ENCODE data around the gene AFP.

Gene AFP

DNA sequence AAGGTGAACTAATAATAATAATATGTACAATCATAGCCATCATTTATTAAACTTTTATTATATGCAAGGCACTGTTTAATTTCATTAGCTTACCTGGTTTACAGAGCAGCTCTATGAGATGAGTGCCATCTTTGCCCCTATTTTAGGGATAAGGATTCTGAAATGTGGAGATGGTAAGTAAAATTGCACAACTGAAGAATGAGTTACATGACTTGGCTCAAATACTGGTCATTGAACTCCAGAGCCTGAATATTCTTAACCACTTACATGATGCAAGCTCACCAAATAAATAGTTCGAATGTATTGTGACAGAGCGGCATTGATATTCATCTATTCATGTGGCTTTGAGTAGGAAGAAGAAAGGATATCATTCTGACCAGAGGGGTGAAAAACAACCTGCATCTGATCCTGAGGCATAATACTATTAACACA is 20.2 kb upstream of the AFP start:
- no peak for DNase-seq

DNA sequence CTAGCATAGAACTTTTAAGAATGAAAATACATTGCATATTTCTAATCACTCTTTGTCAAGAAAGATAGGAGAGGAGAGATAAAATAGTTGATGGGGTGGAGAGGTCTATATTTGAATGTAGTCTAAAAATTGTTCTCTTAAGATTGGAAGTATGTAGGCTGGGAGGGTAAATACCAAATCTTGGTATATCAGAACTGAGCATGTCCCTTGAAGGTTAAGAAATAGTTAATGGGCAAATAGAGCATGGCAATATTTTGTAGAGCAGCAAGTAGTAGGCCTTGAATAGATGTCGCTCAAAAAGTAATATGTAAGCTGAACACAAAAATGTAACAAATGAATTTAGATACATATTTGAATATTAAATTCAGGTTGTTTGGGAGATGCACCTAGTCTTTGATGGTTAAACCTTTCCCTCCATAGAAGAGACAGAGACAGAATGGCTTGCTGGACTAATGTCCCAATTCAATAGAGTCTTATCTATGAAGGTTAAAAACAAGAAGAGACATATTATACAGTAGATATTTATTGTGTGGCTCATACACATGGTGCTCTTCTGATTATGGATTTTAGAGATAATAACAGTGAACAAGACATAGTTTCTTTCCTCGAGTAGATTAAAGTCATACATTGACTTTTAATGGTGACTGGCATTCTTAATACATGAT is 19.5 kb upstream of the AFP start:
- DNase-seq, result no peak

DNA sequence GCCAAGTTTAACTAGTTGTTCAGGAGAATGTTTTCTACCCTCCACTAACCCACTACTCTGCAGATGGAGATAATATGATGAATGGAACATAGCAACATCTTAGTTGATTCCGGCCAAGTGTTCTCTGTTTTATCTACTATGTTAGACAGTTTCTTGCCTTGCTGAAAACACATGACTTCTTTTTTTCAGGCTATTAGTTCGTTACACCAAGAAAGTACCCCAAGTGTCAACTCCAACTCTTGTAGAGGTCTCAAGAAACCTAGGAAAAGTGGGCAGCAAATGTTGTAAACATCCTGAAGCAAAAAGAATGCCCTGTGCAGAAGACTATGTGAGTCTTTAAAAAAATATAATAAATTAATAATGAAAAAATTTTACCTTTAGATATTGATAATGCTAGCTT is 18.7 kb upstream of the AFP start:
- DNase-seq, result no peak

DNA sequence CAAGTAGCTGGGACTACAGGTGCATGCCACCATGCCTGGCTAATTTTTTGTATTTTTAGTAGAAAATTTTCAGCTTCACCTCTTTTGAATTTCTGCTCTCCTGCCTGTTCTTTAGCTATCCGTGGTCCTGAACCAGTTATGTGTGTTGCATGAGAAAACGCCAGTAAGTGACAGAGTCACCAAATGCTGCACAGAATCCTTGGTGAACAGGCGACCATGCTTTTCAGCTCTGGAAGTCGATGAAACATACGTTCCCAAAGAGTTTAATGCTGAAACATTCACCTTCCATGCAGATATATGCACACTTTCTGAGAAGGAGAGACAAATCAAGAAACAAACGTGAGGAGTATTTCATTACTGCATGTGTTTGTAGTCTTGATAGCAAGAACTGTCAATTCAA is 18.0 kb upstream of the AFP start:
- DNase-seq, result no peak

DNA sequence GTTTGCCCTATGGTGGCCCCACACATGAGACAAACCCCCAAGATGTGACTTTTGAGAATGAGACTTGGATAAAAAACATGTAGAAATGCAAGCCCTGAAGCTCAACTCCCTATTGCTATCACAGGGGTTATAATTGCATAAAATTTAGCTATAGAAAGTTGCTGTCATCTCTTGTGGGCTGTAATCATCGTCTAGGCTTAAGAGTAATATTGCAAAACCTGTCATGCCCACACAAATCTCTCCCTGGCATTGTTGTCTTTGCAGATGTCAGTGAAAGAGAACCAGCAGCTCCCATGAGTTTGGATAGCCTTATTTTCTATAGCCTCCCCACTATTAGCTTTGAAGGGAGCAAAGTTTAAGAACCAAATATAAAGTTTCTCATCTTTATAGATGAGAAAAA is 17.3 kb upstream of the AFP start:
- DNase-seq, result no peak

DNA sequence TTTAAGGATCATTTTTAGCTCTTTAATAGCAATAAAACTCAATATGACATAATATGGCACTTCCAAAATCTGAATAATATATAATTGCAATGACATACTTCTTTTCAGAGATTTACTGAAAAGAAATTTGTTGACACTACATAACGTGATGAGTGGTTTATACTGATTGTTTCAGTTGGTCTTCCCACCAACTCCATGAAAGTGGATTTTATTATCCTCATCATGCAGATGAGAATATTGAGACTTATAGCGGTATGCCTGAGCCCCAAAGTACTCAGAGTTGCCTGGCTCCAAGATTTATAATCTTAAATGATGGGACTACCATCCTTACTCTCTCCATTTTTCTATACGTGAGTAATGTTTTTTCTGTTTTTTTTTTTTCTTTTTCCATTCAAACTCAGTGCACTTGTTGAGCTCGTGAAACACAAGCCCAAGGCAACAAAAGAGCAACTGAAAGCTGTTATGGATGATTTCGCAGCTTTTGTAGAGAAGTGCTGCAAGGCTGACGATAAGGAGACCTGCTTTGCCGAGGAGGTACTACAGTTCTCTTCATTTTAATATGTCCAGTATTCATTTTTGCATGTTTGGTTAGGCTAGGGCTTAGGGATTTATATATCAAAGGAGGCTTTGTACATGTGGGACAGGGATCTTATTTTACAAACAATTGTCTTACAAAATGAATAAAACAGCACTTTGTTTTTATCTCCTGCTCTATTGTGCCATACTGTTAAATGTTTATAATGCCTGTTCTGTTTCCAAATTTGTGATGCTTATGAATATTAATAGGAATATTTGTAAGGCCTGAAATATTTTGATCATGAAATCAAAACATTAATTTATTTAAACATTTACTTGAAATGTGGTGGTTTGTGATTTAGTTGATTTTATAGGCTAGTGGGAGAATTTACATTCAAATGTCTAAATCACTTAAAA is 16.6 kb upstream of the AFP start:
- no peak for DNase-seq

DNA sequence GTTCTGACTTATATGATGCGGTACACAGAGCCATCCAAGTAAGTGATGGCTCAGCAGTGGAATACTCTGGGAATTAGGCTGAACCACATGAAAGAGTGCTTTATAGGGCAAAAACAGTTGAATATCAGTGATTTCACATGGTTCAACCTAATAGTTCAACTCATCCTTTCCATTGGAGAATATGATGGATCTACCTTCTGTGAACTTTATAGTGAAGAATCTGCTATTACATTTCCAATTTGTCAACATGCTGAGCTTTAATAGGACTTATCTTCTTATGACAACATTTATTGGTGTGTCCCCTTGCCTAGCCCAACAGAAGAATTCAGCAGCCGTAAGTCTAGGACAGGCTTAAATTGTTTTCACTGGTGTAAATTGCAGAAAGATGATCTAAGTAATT is 15.4 kb upstream of the AFP start:
- DNase-seq, result no peak

DNA sequence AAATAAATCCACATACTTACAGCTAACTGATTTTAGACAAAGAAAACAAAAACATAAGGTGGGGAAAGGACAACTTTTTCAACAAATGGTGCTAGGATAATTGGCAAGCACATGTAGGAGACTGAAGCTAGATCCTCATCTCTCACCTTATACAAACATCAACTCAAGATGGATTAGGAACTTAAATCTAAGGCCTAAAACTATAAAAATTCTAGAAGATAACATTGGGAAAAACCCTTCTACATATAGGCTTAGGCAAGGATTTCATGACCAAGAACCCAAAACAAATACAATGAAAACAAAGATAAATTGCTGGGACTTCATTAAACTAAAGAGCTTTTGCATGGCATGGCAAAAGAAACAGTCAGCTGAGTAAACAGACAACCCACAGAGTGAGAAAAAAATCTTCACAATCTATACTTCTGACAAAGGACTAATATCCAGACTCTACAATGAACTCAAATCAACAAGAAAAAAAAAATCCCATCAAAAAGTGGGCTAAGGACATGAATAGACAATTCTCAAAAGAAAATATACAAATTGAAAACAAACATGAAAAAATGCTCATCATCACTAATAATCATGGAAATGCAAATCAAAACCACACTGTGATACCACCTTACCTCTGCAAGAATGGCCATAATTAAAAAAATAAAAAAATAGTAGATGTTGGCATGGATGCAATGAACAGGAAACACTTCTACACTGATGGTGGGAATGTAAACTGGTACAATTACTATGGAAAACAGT is 14.1 kb upstream of the AFP start:
- DNase-seq, result peak; percentile 29

DNA sequence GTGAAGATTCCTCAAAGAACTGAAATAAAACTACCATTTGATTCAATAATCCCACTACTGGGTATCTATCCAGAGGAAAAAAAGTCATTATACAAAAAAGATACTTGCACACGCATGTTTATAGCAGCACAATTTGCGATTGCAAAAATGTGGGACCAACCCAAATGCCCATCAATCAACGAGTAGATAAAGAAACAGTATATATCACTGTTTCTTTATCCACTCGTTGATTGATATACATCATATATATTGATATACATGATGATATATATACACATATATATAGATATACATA is 13.6 kb upstream of the AFP start:
- DNase-seq, result no peak

DNA sequence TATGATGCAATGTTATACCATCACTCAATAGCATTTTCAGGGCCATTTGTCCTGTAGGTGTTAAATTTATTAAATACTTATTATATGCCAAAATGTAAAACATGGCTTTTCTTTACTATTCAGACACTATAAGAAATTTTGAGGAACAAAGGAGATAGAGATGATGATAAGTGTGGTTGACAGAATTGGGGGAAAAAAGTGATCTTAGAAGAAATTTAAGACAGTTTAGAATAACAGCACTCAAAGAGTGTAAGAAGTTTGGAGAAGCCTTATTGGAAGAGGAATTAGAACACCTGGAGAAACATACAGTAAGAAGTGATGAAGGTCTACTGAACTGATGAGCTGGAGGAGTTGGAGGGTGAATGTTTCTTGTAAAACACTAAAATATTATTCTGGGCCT is 12.8 kb upstream of the AFP start:
- DNase-seq, result no peak

DNA sequence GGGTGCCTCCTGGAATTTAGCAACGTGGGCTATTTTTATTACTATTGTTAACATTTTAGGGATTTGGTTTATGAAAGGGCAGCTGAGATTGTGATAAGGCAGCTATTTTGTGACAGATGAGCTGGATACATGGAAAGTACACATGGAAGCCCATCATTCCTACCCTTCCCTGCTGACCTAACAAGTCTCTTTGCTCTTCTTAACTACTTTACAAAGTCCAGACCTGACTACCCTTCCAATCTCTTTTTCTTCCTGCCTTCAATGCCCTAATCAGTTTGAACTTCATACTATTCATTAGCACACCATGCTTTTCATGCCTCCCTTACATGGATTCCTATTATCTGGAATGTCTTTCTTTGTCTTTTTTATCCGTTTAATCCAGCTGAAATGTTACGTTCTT is 9.4 kb upstream of the AFP start:
- no peak for DNase-seq

DNA sequence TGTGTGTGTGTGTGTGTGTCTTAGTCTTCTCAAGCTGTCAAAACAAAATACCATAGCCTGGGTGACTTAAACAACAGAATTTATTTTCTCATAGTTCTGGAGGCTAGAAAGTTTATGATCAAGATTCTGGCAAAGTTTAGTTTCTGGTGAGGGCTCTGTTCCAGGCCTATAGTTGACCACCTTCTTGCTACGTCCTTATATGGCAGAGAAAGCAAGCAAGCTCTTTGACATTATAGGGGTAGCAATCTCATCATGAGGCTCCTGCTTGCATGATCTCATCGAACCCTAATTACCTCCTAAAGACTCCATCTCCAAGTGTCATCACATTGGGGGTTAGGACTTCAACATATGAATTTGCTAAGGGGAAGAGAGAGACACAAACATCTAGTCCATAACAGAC is 6.9 kb upstream of the AFP start:
- DNase-seq, result no peak

DNA sequence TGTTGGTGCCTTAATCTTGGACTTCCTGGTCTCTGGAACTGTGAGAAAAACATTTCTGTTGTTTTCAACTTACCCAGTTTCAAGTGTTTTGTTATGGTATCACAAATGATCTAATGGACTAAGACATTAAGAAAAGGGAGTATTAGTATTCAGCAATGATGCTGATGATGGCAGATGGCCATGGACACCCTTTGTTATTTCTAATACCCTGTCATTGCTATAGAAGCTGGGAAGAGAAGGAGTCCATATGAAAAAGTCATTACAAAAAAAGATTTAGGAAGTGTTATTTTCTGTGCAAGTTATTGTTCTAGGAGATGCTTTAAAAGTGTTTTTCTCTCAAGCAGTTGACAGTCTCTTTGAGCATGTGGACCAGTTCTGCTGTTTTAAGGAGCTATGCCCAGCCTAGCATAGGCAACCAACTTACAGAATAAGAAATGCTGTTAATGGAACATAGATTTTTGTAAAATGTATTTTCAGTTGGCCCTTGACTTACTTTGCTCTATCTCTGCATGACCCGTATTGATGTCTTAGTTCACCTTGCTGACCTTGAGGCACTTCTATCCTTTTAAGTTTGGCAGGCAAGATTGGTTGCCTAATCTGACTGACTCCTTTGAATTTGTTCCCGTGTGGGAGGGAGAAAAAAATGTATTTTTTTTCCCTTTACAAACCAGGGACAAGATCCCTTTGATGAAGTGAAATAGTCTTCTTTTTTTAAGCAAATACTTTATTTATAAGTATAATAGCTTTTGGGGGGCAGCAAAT is 6.0 kb upstream of the AFP start:
- DNase-seq, result no peak

DNA sequence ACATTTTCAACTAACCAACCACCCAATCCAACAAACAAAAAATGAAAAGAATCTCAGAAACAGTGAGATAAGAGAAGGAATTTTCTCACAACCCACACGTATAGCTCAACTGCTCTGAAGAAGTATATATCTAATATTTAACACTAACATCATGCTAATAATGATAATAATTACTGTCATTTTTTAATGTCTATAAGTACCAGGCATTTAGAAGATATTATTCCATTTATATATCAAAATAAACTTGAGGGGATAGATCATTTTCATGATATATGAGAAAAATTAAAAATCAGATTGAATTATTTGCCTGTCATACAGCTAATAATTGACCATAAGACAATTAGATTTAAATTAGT is 4.2 kb upstream of the AFP start:
- DNase-seq, result no peak

DNA sequence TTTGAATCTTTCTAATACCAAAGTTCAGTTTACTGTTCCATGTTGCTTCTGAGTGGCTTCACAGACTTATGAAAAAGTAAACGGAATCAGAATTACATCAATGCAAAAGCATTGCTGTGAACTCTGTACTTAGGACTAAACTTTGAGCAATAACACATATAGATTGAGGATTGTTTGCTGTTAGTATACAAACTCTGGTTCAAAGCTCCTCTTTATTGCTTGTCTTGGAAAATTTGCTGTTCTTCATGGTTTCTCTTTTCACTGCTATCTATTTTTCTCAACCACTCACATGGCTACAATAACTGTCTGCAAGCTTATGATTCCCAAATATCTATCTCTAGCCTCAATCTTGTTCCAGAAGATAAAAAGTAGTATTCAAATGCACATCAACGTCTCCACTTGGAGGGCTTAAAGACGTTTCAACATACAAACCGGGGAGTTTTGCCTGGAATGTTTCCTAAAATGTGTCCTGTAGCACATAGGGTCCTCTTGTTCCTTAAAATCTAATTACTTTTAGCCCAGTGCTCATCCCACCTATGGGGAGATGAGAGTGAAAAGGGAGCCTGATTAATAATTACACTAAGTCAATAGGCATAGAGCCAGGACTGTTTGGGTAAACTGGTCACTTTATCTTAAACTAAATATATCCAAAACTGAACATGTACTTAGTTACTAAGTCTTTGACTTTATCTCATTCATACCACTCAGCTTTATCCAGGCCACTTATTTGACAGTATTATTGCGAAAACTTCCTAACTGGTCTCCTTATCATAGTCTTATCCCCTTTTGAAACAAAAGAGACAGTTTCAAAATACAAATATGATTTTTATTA is 3.6 kb upstream of the AFP start:
- DNase-seq, result no peak

DNA sequence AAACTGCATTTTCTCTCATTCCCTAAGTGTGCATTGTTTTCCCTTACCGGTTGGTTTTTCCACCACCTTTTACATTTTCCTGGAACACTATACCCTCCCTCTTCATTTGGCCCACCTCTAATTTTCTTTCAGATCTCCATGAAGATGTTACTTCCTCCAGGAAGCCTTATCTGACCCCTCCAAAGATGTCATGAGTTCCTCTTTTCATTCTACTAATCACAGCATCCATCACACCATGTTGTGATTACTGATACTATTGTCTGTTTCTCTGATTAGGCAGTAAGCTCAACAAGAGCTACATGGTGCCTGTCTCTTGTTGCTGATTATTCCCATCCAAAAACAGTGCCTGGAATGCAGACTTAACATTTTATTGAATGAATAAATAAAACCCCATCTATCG is 2.9 kb upstream of the AFP start:
- DNase-seq, result no peak

DNA sequence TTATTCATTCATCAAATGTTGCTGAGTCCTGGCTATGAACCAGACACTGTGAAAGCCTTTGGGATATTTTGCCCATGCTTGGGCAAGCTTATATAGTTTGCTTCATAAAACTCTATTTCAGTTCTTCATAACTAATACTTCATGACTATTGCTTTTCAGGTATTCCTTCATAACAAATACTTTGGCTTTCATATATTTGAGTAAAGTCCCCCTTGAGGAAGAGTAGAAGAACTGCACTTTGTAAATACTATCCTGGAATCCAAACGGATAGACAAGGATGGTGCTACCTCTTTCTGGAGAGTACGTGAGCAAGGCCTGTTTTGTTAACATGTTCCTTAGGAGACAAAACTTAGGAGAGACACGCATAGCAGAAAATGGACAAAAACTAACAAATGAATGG is 1.7 kb upstream of the AFP start:
- peak; percentile 48 for DNase-seq

DNA sequence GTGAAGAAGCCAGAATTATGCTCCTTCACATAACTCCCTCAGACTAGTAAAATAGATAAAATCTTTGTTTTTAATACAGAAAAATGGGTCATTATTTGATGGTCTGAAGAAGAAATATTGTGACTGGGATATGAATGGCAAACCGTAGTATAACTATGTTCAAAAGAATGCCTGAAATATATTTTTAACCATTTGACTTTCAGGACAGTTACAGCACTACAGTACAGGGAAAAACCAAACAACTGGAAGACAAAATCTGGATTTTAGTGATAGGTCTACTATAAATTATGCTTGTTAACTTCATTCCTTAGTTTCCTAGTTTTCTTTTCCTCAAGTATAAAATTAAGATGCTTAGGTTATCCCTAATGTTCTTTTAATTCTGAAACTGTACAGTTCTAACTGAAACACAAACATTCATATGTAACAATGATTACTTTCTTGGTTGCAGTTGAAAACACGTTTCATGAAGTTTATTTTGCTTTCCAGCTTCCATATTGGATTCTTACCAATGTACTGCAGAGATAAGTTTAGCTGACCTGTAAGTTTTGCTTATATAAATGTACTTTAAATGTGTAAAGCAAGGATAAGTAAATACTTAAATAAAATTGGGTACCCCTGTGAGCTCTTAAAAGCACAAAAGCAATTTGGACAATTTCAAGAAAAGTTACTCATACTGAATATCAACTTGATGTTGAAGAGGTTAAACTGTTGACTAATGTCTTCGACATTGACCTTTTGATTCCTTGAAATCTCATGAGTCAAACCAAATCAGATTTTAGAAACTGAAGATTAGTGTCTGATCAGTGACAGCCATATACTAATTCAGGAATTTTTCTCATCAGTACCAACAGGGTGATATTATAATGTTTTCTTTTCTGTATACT is 895 bp downstream of the AFP start:
- no peak for DNase-seq

DNA sequence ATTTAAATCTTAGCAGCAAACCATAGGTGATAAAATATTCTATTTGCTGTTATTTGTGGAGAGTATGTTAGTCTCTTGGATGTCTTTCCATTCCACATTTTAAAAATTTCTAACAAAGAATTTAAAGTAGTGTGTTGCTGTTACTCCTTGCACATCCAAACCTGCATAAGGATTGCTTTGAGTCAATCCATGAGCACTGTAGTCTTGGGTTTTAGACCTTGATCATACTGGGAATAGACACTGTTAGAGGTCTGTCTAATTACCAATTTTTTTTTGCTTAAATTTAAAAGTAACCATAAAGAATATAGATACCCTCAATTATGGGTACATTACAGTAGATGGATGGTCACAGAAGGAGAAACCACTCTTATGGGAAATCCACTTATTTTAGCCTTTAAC is 1.5 kb downstream of the AFP start:
- DNase-seq, result no peak

DNA sequence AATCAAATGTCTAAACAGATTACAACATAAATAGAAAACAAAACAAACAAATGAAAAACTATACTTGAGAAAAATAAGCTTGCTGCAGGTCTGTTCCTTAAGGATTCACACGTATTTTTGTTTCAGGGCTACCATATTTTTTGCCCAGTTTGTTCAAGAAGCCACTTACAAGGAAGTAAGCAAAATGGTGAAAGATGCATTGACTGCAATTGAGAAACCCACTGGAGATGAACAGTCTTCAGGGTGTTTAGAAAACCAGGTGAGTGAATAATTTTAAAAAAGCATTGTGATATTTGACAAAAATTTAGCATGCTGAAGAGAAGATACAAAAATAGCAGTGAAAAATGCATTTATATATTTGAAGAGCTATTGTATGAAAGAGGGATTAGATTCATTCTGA is 2.0 kb downstream of the AFP start:
- no peak for DNase-seq

DNA sequence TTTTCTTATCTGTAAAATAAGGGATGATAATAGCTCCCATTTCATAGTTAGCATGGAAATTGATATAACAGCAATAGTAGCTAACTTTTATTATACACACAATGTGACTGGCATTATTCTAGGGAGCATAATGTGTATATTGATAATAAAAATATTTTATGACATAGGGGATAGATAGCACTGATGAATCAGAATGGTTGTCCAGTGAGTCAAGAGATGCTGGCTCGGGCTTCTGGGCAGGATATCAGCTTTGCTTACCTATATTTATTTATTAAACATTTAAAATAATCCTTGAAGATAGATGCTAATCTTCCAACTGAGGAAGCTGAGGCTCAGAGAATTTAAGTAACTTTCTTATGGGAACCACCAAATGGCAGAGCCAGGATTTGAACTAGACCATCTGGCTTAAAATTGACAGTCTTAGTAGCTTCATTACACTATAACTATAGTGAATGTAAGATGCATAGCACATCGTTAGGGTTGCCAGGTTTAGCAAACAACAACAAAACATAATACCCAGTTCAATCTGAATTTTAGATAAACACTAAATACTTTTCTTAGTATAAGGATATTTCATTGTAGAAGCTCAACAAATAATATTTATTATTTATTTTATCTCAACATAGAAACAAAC is 2.7 kb downstream of the AFP start:
- no peak for DNase-seq
